ENCODE results near the gene AP2M1.
A peak's percentile ranks its signal among the peaks of the same experiment; 100 is the strongest.

The AP2M1 gene

DNA sequence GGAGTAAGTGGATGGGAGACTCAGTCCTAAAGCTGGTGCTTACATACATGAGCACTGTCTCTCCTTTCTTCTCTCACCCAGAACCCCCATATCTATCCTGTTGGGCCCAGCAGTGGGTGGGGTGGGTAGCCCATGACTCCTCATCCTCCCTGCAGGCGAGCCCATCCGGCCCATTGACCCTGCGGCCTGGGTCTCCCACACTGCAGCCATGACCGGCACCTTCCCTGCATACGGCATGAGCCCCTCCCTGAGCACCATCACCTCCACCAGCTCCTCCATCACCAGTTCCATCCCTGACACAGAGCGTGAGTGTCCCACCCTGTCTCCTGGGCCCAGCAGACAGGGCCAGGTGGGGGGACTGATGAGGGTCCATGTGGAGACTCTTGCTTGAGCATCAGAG is 8.0 kb upstream of the AP2M1 start:
- no peak for ATAC-seq (ENCODE audit: low read depth)
- H3K9me3 Mint-ChIP-seq: no peaks in the 10 kb centered on the region
- no peak overlapping the region for H3K4me3 Mint-ChIP-seq
- H3K27ac Mint-ChIP-seq: no peak overlapping the region
- no peaks in the 10 kb centered on the region for H3K27me3 Mint-ChIP-seq
- H3K36me3 Mint-ChIP-seq: peaks cover 32% of the 10 kb centered on the region
- H3K4me1 Mint-ChIP-seq: peaks cover 5% of the 10 kb centered on the region
- no peak for DNase-seq (ENCODE audit: low spot score in 2 of 2)

DNA sequence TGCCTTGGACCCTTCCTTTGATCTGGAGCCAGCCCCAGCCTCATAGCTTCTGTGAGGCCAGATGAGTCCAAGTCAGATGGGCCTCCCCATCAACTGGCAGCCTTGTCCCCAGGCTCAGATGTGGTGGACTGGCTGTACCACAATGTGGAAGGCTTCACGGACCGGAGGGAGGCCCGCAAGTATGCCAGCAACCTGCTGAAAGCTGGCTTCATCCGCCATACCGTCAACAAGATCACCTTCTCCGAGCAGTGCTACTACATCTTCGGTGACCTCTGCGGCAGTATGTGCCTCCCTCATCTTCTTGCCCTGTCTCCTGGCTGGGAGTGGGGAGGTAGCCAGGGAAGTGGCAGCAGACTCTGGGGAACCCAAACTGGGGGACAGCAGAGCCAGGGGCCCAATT is 6.9 kb upstream of the AP2M1 start:
- peaks cover 30% of the 10 kb centered on the region for H3K36me3 Mint-ChIP-seq

DNA sequence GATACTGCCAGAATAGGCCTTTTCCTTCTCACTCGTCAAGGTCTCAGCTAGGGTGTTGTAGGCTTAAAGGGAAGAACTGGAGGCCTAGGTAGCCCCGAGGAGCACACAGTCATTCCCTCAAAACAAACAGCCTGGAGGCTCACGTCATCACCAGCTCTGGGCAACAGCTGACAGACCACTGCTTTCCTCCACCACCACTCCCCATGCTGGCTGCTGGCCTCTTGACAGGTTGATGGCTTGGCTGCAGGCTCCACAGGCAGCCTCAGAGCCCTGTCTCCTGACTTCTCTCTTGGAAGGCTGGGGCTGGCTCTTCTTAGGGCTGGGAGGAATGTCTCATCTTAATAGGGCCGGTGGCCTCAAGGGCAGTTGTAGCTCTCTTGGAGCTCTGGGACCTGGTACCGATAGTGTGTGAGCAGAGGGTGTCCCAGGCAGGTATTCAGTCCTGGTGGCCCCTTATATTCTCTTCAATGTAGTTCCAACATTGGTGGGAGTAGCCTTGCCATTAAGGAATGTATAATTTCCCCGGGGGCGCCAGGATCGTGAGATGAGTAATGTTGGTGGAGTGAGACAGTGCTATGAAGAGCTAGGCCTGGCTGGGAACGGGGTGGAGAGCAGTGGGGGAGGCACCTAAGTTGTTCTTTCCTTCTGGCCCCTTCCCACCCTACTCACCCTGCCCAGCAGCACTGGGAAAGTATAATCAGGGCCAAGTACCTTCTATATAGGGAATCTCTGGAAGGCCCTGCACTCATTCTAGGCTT is 6.1 kb upstream of the AP2M1 start:
- Mint-ChIP-seq H3K27ac (no peak overlapping the region), H3K27me3 (no peaks in the 10 kb centered on the region), H3K36me3 (peaks cover 34% of the 10 kb centered on the region), H3K9me3 (no peaks in the 10 kb centered on the region), H3K4me1 (peaks cover 2% of the 10 kb centered on the region), H3K4me3 (no peak overlapping the region)
- DNase-seq (ENCODE audit: low spot score in 2 of 2) (no peak), ATAC-seq (ENCODE audit: low read depth) (no peak)

More for the DNA sequence above, 6.9 kb upstream of the AP2M1 start:
- no peaks in the 10 kb centered on the region for H3K27me3 Mint-ChIP-seq
- H3K9me3 Mint-ChIP-seq: no peaks in the 10 kb centered on the region
- peaks cover 2% of the 10 kb centered on the region for H3K4me1 Mint-ChIP-seq
- H3K27ac Mint-ChIP-seq: no peak overlapping the region
- H3K4me3 Mint-ChIP-seq: no peak overlapping the region
- DNase-seq (ENCODE audit: low spot score in 2 of 2) (no peak), ATAC-seq (ENCODE audit: low read depth) (no peak)

DNA sequence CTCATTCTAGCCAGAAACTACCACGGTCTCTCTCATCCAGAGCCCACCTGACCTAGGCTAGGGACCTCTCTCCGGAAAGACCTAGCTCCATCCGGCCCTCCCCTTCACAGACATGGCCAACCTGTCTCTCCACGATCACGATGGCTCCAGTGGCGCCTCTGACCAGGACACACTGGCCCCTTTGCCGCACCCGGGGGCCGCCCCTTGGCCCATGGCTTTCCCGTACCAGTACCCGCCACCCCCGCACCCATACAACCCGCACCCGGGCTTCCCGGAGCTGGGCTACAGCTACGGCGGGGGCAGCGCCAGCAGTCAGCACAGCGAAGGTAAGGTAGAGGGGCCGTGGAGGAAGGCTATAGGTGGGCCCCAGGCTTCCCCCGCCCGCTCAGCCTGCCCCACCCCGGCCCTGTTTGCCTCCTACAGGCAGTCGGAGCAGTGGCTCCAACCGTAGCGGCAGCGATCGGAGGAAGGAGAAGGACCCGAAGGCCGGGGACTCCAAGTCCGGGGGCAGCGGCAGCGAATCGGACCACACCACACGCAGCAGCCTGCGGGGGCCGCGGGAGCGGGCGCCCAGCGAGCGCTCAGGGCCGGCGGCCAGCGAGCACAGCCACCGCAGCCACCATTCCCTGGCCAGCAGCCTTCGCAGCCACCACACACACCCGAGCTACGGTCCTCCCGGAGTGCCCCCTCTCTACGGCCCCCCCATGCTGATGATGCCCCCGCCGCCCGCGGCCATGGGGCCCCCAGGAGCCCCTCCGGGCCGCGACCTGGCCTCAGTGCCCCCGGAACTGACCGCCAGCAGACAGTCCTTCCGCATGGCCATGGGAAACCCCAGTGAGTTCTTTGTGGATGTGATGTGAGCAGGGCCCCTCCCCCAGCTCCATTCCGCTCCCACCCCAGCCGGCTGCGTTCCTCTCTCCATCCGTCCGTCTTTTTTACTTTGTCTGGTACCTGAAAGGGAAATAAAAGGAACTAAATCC is 4.5 kb upstream of the AP2M1 start:
- no peaks in the 10 kb centered on the region for H3K9me3 Mint-ChIP-seq
- DNase-seq (ENCODE audit: low spot score in 2 of 2) (no peak), ATAC-seq (ENCODE audit: low read depth) (no peak)
- H3K4me3 Mint-ChIP-seq: no peak overlapping the region
- peaks cover 2% of the 10 kb centered on the region for H3K4me1 Mint-ChIP-seq
- no peaks in the 10 kb centered on the region for H3K27me3 Mint-ChIP-seq
- H3K27ac Mint-ChIP-seq: no peak overlapping the region
- H3K36me3 Mint-ChIP-seq: peaks cover 24% of the 10 kb centered on the region

DNA sequence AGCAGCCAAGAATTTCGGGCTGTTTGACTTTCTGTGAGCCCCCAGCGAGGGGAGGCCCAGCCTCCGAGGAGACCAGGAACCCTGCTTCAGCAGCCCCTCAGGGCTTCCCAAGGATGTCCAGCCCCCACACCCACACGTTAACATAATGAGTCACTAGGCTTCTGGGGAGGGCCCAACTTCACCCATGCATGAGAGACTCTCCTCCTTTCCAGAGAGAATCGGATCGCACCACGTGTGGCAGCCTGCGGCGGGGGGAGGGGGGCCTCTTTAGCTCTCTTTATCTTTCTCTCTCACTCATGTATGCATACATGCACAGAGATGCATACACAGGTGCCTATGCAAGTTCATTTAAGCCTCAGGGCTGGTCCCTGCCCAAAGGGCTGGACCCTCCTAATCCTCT is 3.1 kb upstream of the AP2M1 start:
- peaks cover 23% of the 10 kb centered on the region for H3K36me3 Mint-ChIP-seq
- no peak overlapping the region for H3K27ac Mint-ChIP-seq
- no peak for DNase-seq (ENCODE audit: low spot score in 2 of 2)
- H3K27me3 Mint-ChIP-seq: no peaks in the 10 kb centered on the region
- no peak overlapping the region for H3K4me3 Mint-ChIP-seq
- peaks cover 12% of the 10 kb centered on the region for H3K4me1 Mint-ChIP-seq
- no peaks in the 10 kb centered on the region for H3K9me3 Mint-ChIP-seq
- no peak for ATAC-seq (ENCODE audit: low read depth)

DNA sequence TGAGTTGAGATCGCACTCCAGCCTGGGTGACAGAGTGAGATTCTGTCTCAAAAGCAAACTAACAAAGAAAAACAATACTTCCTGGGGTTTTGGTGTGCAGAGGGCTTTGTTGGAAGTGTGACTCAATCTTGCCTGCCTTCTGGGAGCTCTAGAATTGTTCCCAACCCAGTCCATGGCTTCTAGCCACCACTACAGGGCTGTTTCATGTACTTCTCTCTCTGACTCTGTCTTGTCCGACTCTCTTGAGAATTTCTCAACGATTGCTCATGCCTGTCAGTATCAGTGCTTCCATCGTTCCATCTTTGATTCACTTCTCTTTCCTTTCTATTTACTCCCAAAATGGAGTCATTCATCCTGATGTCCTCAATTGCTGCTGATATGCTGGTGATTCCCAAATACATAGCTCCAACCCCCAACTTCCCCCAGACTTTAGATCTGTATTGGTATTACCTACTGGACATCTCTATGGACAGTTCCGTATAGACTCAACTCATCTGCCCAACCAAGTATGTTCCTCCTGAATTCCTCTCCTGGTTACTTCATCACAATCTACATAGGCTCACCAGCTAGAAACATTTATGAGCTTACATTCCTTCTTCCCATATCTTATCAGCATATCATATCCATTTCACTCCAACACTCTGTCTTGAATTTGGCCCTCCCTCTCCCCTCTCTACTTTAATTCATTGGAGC is 1.8 kb upstream of the AP2M1 start:
- no peaks in the 10 kb centered on the region for H3K27me3 Mint-ChIP-seq
- no peak for ATAC-seq (ENCODE audit: low read depth)
- peaks cover 12% of the 10 kb centered on the region for H3K4me1 Mint-ChIP-seq
- no peak for DNase-seq (ENCODE audit: low spot score in 2 of 2)
- peaks cover 16% of the 10 kb centered on the region for H3K36me3 Mint-ChIP-seq
- H3K9me3 Mint-ChIP-seq: no peaks in the 10 kb centered on the region
- no peak overlapping the region for H3K27ac Mint-ChIP-seq
- H3K4me3 Mint-ChIP-seq: no peak overlapping the region

DNA sequence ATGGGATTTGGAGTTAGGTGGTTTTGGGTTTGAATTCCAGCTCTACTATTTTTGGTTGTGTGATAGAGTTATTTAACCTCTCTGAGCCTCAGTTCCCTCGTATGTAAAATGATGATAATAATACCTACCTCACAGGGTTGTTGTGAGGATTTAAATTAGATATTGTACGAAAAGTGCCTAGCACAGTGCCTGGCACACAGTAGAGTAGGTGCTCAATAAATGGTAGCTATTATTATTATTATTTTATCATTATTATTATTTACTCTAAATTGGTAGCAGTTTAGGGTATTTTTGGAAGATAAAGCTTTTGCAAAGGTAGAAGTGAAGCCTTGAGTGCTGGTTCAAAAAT is 1.3 kb upstream of the AP2M1 start:
- no peaks in the 10 kb centered on the region for H3K9me3 Mint-ChIP-seq
- ATAC-seq (ENCODE audit: low read depth): no peak
- DNase-seq (ENCODE audit: low spot score in 2 of 2): no peak
- no peak overlapping the region for H3K4me3 Mint-ChIP-seq
- H3K27ac Mint-ChIP-seq: no peak overlapping the region
- H3K27me3 Mint-ChIP-seq: no peaks in the 10 kb centered on the region
- peaks cover 18% of the 10 kb centered on the region for H3K36me3 Mint-ChIP-seq
- H3K4me1 Mint-ChIP-seq: peaks cover 17% of the 10 kb centered on the region

DNA sequence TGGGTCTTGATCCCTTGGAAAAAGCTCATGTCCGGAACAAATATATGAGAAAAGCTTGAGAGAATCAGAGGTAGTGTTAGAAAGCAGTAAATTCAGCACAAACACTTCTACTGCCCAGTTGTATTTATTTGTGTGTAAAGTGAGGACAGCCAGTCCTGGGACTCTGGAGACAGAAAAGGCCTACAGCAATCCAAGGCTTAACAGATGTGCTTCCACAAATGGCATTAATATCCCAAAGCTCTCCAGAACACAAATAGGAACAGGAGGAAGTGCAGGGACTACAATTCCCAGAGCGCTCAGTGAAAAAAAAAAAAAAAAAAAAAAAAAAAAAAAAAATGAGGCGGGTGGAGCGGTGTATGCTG is 390 bp upstream of the AP2M1 start:
- Mint-ChIP-seq H3K4me3 (peak overlapping the region; percentile 98), H3K4me1 (peaks cover 17% of the 10 kb centered on the region), H3K9me3 (no peaks in the 10 kb centered on the region), H3K36me3 (peaks cover 15% of the 10 kb centered on the region), H3K27ac (peak overlapping the region; percentile 33), H3K27me3 (no peaks in the 10 kb centered on the region)
- DNase-seq (ENCODE audit: low spot score in 2 of 2) (no peak), ATAC-seq (ENCODE audit: low read depth) (no peak)

DNA sequence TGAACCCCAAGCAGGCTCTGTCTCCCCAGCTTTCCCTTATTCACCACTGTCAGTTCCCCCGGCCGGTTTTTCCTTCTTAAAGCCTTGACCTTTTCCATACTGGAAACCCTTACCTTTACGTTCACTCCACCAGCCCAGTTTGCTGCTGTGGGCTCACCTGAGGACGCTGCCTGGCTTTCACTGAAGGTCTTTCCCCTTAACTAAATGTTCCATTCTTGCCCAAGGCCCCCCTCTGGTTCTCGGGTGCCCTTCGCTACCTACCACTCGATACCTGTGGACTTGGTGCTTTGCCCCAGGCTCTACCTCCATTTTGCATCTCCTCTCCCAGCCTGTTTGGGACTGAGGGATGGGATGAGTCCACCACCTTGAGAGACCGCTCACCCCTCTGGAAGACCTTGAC is 851 bp downstream of the AP2M1 start:
- peak overlapping the region; percentile 98 for H3K4me3 Mint-ChIP-seq
- H3K36me3 Mint-ChIP-seq: peaks cover 19% of the 10 kb centered on the region
- H3K27ac Mint-ChIP-seq: peak overlapping the region; percentile 88
- ATAC-seq (ENCODE audit: low read depth) (no peak), DNase-seq (ENCODE audit: low spot score in 2 of 2) (no peak)
- no peaks in the 10 kb centered on the region for H3K27me3 Mint-ChIP-seq
- peaks cover 17% of the 10 kb centered on the region for H3K4me1 Mint-ChIP-seq
- H3K9me3 Mint-ChIP-seq: no peaks in the 10 kb centered on the region

DNA sequence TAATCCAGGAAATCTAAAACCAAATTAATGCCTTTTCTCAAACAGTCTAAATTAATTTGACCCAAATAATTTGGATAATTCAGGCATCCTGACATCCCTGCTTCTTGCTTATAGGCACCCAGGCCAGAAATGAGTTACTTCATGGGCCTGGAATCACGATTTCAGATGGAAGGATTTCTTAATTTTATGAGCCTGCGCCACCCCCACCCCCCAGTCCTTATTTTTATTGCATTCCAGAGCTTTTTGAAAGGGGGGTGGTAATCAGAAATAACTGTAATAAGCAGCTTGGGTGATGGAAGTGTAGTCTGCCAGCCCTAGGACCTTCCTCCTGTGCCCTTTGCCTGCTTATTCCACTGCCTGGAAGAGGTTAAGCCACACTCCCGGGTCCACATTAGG is 1.3 kb downstream of the AP2M1 start:
- Mint-ChIP-seq H3K4me1 (peaks cover 17% of the 10 kb centered on the region), H3K36me3 (peaks cover 21% of the 10 kb centered on the region)

DNA sequence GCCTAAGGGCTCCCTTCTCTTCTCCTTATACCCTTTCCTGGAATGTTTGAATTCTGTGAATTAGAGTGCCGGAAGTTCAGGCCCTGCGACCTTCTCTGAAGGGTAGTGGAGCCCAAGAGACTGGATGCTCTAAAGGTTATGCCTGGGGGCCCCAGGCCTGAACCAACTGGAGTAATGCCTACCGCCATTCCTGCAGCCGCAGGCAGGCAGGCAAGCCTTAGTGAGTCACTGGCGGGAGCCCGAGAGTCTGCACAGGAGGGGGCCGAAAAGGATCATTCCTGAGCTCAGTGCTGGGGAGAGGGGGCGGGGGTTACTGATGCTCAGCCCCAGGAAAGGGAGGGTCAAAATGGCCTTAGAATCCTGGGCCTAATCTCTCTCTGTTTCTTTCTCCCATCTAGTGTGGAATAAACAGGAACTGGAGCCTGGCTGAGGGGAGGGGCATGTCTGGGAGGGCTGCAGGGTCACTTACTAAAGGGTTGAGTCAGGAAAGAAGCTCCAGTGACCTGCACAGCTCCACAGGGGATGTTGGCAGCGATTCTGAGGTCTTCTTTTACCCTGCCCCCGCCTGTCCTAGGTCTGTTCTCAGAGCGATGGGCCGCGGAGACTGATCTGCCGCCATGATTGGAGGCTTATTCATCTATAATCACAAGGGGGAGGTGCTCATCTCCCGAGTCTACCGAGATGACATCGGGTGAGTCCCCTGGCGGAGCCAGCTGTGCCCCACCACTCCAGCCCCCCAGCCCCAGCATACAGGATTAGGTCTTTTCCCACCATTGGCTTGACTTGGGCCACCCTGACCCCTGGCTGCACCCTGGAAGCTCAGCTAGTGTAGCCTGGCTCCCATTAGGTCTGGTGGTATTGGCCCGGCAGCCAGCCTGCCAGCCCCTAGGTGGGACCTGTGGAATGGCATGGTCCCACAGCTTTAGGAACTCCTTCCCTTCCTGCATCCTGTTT is 2.0 kb downstream of the AP2M1 start:
- Mint-ChIP-seq H3K27me3 (no peaks in the 10 kb centered on the region), H3K36me3 (peaks cover 20% of the 10 kb centered on the region), H3K4me3 (peak overlapping the region; percentile 56), H3K9me3 (no peaks in the 10 kb centered on the region), H3K27ac (no peak overlapping the region), H3K4me1 (peaks cover 17% of the 10 kb centered on the region)
- DNase-seq (ENCODE audit: low spot score in 2 of 2): no peak
- ATAC-seq (ENCODE audit: low read depth): no peak

More for the DNA sequence above, 1.3 kb downstream of the AP2M1 start:
- DNase-seq (ENCODE audit: low spot score in 2 of 2) (no peak), ATAC-seq (ENCODE audit: low read depth) (no peak)
- no peaks in the 10 kb centered on the region for H3K27me3 Mint-ChIP-seq
- H3K4me3 Mint-ChIP-seq: peak overlapping the region; percentile 98
- H3K9me3 Mint-ChIP-seq: no peaks in the 10 kb centered on the region
- peak overlapping the region; percentile 88 for H3K27ac Mint-ChIP-seq

DNA sequence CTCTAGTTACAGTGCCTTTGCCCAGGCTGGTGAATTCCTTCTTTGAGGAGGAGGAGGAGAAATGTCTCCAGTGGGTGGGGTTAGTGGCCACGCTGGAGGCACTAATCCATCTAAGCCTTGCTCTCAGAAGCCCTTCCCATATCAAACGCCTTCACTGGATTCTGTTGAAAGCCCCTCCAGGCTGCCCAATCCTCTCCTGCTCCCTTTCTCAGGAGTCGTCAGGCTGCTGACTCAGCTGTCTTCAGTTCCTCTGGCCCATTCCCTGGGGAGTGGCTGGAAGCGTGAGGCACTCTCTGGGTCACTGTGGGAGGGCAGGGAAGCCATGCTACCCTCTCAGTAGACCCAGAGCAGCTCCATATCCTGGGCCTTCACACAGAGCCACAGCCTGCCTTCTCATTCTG is 2.7 kb downstream of the AP2M1 start:
- no peak for ATAC-seq (ENCODE audit: low read depth)
- H3K36me3 Mint-ChIP-seq: peaks cover 21% of the 10 kb centered on the region
- H3K27me3 Mint-ChIP-seq: no peaks in the 10 kb centered on the region
- DNase-seq (ENCODE audit: low spot score in 2 of 2): no peak
- H3K4me1 Mint-ChIP-seq: peaks cover 17% of the 10 kb centered on the region
- no peaks in the 10 kb centered on the region for H3K9me3 Mint-ChIP-seq
- H3K4me3 Mint-ChIP-seq: no peak overlapping the region
- no peak overlapping the region for H3K27ac Mint-ChIP-seq

DNA sequence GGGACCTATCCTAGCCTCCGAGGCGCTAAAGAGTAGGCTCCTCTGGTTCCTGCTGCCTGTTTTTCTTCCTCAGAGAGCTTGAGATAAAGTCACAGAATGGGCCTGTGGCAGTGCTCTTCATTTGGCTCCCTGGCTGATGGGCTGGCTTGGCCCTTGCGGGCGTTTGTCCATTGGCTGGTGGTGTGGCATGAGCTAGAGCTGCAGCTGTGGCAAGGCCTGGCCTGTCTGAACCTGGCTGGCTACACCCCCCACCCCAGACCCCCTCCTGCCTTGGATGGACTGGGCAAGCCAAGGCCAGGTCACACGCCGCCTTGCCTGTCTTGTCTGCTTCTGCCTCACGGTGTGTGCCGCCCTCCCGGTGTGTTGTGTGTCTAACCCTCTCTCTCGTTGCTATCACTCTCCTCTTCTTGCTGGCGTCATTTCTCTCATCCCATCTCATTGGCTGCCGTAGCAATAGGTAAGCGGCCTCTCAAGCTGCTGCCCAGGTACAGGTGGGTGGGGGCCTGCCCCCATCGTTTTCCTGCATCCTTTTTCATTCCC is 3.2 kb downstream of the AP2M1 start:
- ATAC-seq (ENCODE audit: low read depth): no peak
- no peaks in the 10 kb centered on the region for H3K27me3 Mint-ChIP-seq
- no peaks in the 10 kb centered on the region for H3K9me3 Mint-ChIP-seq
- peaks cover 23% of the 10 kb centered on the region for H3K36me3 Mint-ChIP-seq
- no peak for DNase-seq (ENCODE audit: low spot score in 2 of 2)
- no peak overlapping the region for H3K27ac Mint-ChIP-seq
- H3K4me3 Mint-ChIP-seq: no peak overlapping the region
- peaks cover 17% of the 10 kb centered on the region for H3K4me1 Mint-ChIP-seq

All from memory B cell (primary cell).